Lung (tissue), 12 donors: ENCODE data around the gene PNLIP. TPM values are rescaled to one million over a fixed set of nuclear protein-coding genes. Genes with fewer than 3 reads are reported as not detected.

Experiments
- ATAC-seq: fragments of 200-7000 bp; cut with Tn5 transposase; one replicate; pipeline ENCODE4 v1.9.1; 2020; ENCODE audit warnings: moderate number of reproducible peaks; ENCODE audit not compliant: insufficient read depth, low FRiP score
- DNase-seq, 3 donors: peaks; one replicate each; pipeline ENCODE4 v3.0.0-alpha.2; 2013 to 2017
- H3K27ac ChIP-seq, 2 donors: one replicate each; pipeline ENCODE4 v1.5.1; 2013; ENCODE audit warnings: mild to moderate bottlenecking in 2 of 2, moderate library complexity in 2 of 2, control low read depth in 1 of 2, inconsistent platforms in 1 of 2, low read depth in 1 of 2, low read length in 1 of 2
- H3K27me3 ChIP-seq, 3 donors: one replicate each; pipeline ENCODE4 v1.5.1; 2013; ENCODE audit warnings: low read length in 2 of 3; ENCODE audit not compliant: control insufficient read depth in 3 of 3, insufficient read depth in 3 of 3
- H3K36me3 ChIP-seq, 4 donors: one replicate each; pipeline ENCODE4 v1.5.1; 2013; ENCODE audit warnings: low read length in 4 of 4, mild to moderate bottlenecking in 1 of 4, moderate library complexity in 1 of 4; ENCODE audit not compliant: control insufficient read depth in 4 of 4, insufficient read depth in 4 of 4
- H3K4me1 ChIP-seq, 5 donors: one replicate each; pipeline ENCODE4 v1.5.1; 2013; ENCODE audit warnings: low read length in 5 of 5, mild to moderate bottlenecking in 2 of 5, moderate library complexity in 1 of 5; ENCODE audit not compliant: control insufficient read depth in 5 of 5, insufficient read depth in 5 of 5
- H3K4me3 ChIP-seq: one replicate; pipeline ENCODE4 v1.5.1; 2013; ENCODE audit warnings: mild to moderate bottlenecking, control low read depth, moderate library complexity
- H3K9ac ChIP-seq, 2 donors: one replicate each; pipeline ENCODE4 v1.5.1; 2013; ENCODE audit warnings: low read length in 2 of 2, control low read depth in 1 of 2; ENCODE audit not compliant: insufficient read depth in 1 of 2
- H3K9me3 ChIP-seq, 4 donors: one replicate each; pipeline ENCODE4 v1.5.1; 2013; ENCODE audit warnings: low read length in 3 of 4, mild to moderate bottlenecking in 1 of 4, moderate library complexity in 1 of 4; ENCODE audit not compliant: control insufficient read depth in 4 of 4, insufficient read depth in 3 of 4
- WGBS, 2 donors: extraction: QIAGEN DNeasy Blood & Tissue Kit; methylation state at CpG; one replicate each; pipeline ENCODE4 v1.1.7; 2013; 5-methylcytosine and 5-hydroxymethylcytosine counted together
- polyA plus RNA-seq, 2 donors: library from polyadenylated mRNA; stranded (reverse); fragments of 200-250 nt; gene quantifications; one replicate each; pipeline ENCODE4 v1.2.1, GENCODE V29; 2013
- total RNA-seq, 2 donors: library from RNA; depleted of rRNA in 1 of 2; stranded (reverse); fragments of >200 nt in 1 of 2; gene quantifications; one replicate each; pipeline ENCODE4 v1.2.1, GENCODE V29; 2014 to 2021
- TF ChIP-seq, protein P1 (sequence below): IDR thresholded peaks from 2 replicates; pipeline ENCODE4 v1.5.1; 2012; ENCODE audit warnings: mild to moderate bottlenecking; ENCODE audit errors: control extremely low read depth, extremely low read depth
- donor health status: control.
- donor health status: control.
- donor health status: Bipolar disorder and iron deficiency.
- donor health status: healthy.
- donor health status: DM: yes; HTN: yes; CAD: no.

Gene PNLIP
- total and polyA plus RNA-seq, 4 donors, result 0.14 to 2.9 TPM; not detected in 2

DNA sequence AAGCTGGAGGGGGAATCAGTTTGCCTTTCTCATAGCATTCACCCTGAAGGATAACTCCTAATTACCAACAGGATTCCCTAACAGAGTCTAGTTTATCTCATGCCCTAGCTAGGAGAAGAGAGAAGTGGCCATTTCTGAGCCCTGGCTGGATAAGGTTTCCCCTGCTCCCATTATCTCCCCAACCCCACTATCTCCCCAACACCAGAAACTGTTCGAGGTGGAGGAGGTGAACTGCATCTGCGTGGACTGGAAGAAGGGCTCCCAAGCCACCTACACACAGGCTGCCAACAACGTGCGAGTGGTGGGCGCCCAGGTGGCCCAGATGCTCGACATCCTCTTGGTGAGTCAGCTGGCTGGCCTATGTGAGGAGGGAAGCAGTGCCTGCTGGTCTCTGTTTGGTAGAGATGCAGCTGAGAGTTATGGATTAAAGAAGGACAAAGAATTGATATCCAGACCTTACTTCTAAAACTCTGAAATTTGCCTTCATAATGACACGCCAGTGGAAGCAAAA, 48.8 kb downstream of the PNLIP start:
- Histone ChIP-seq H3K4me1 (no peaks in the 10 kb centered on the region), H3K9me3 (no peaks in the 10 kb centered on the region), H3K36me3 (no peaks in the 10 kb centered on the region), H3K27me3 (no peaks in the 10 kb centered on the region), H3K4me3 (no peak overlapping the region), H3K9ac (no peak overlapping the region), H3K27ac (no peak overlapping the region)
- TF ChIP-seq, protein P1, sequence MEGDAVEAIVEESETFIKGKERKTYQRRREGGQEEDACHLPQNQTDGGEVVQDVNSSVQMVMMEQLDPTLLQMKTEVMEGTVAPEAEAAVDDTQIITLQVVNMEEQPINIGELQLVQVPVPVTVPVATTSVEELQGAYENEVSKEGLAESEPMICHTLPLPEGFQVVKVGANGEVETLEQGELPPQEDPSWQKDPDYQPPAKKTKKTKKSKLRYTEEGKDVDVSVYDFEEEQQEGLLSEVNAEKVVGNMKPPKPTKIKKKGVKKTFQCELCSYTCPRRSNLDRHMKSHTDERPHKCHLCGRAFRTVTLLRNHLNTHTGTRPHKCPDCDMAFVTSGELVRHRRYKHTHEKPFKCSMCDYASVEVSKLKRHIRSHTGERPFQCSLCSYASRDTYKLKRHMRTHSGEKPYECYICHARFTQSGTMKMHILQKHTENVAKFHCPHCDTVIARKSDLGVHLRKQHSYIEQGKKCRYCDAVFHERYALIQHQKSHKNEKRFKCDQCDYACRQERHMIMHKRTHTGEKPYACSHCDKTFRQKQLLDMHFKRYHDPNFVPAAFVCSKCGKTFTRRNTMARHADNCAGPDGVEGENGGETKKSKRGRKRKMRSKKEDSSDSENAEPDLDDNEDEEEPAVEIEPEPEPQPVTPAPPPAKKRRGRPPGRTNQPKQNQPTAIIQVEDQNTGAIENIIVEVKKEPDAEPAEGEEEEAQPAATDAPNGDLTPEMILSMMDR, result no peak
- no peak for DNase-seq
- ATAC-seq, result no peak
- 86 to 95% methylated on average over 7 of the region's 7 CpGs for WGBS, 2 donors

DNA sequence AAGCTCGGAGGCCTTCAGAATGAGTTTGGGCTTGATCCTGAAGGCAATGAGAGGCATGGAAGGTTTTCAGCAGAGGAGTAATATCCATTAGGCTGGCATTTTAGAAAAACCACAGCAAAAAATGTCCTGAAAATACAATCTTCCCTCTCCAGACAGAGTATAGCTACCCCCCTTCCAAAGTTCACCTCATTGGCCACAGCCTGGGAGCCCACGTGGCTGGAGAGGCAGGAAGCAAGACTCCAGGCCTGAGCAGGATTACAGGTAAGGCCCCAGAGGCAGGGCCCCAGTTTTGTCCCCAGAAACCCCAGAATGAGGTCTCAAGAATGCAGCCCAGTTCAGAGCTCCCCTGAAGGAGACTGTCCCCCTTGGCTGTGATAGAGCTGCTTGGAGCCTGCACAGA, 50.3 kb downstream of the PNLIP start:
- ATAC-seq (no peak), DNase-seq (no peak)
- no peaks in the 10 kb centered on the region for H3K9me3 ChIP-seq
- no peaks in the 10 kb centered on the region for H3K27me3 ChIP-seq
- no peak overlapping the region for H3K4me3 ChIP-seq
- no peaks in the 10 kb centered on the region for H3K36me3 ChIP-seq
- H3K27ac ChIP-seq, result no peak overlapping the region
- TF ChIP-seq, protein P1, result no peak
- WGBS, 2 donors, result 73 to 85% methylated on average over 2 of the region's 2 CpGs
- H3K4me1 ChIP-seq, result no peaks in the 10 kb centered on the region
- no peak overlapping the region for H3K9ac ChIP-seq

DNA sequence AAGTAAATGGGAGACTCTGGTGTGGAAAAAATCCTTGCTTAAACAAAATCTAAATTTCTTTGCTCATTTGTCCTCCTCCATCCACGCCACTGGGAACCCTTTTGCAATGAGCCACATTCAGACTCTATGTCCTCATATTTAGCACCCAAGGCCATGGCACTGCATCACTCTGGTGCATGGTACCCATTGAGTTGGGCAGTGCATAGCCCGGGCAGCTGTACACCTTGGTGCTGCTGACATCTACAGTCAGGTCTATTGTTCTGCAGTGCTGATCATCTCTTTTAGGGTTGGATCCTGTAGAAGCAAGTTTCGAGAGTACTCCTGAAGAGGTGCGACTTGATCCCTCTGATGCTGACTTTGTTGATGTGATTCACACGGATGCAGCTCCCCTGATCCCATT, 51.8 kb downstream of the PNLIP start:
- Histone ChIP-seq H3K4me1 (no peaks in the 10 kb centered on the region), H3K27ac (no peak overlapping the region), H3K27me3 (no peaks in the 10 kb centered on the region), H3K4me3 (no peak overlapping the region), H3K9me3 (peaks cover 0 to 1% (median 0%) of the 10 kb centered on the region in 4 donors), H3K36me3 (no peaks in the 10 kb centered on the region), H3K9ac (no peak overlapping the region)
- no peak for DNase-seq
- WGBS, 2 donors, result 86 to 95% methylated on average over 5 of the region's 5 CpGs
- no peak for ATAC-seq
- TF ChIP-seq, protein P1, result no peak

DNA sequence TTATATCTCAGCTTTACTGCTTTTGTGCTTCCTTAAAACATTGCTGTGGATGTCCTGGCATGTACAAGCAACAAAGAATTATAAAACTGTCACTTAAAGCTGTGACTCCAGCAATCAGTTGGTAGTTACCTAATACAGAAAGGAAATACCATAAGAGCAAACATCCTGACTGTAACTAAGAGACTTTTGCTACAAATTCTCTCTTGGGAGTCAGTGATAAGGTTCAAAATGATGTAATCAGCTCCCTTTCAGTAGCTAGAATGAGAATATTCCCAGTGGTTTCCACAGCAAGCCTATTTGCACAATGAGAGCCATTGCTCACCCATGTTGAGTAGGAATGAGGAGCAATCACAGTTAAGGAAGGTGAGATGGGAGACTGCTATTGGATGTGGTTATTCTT, 52.6 kb downstream of the PNLIP start:
- no peak for ATAC-seq
- peak in 1 of 3 donors; percentile 20 for DNase-seq
- Histone ChIP-seq H3K27me3 (no peaks in the 10 kb centered on the region), H3K9ac (no peak overlapping the region), H3K4me1 (no peaks in the 10 kb centered on the region), H3K36me3 (no peaks in the 10 kb centered on the region), H3K9me3 (peaks cover 0 to 1% (median 0%) of the 10 kb centered on the region in 4 donors), H3K27ac (no peak overlapping the region), H3K4me3 (no peak overlapping the region)
- TF ChIP-seq, protein P1, result no peak
